HG03521 (cell line): ENCODE data around the gene PCDHGA3.
"Not testable (repeated sequence)": the region's sequence is repeated elsewhere in the genome, so short reads cannot be mapped to it uniquely, and the experiment has no call there.

Source experiments
- ATAC-seq: cut with Tn5 transposase; IDR thresholded peaks from one replicate; pipeline ENCODE4 v1.9.1; 2021; ENCODE audit warnings: mild to moderate bottlenecking, moderate library complexity; ENCODE audit not compliant: unreplicated experiment

Gene PCDHGA3

DNA sequence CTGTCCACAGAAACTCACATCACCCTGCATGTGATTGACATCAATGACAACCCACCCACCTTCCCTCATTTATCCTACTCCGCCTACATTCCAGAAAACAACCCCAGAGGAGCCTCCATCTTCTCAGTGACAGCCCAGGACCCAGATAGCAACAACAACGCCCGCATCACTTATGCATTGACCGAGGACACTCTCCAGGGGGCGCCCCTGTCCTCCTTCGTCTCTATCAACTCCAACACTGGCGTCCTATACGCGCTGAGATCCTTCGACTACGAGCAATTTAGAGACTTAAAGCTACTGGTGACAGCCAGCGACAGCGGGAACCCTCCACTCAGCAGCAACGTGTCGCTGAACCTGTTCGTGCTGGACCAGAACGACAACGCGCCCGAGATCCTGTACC lies 1.7 kb downstream of the PCDHGA3 start:
- ATAC-seq = no peak

DNA sequence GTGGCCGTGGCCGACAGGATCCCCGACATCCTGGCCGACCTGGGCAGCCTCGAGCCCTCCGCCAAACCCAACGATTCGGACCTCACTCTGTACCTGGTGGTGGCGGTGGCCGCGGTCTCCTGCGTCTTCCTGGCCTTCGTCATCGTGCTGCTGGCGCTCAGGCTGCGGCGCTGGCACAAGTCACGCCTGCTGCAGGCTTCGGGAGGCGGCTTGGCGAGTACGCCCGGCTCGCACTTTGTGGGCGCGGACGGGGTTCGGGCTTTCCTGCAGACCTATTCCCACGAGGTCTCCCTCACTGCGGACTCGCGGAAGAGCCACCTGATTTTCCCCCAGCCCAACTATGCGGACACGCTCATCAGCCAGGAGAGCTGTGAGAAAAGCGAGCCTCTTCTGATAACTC lies 2.4 kb downstream of the PCDHGA3 start:
- not testable (repeated sequence) for ATAC-seq

DNA sequence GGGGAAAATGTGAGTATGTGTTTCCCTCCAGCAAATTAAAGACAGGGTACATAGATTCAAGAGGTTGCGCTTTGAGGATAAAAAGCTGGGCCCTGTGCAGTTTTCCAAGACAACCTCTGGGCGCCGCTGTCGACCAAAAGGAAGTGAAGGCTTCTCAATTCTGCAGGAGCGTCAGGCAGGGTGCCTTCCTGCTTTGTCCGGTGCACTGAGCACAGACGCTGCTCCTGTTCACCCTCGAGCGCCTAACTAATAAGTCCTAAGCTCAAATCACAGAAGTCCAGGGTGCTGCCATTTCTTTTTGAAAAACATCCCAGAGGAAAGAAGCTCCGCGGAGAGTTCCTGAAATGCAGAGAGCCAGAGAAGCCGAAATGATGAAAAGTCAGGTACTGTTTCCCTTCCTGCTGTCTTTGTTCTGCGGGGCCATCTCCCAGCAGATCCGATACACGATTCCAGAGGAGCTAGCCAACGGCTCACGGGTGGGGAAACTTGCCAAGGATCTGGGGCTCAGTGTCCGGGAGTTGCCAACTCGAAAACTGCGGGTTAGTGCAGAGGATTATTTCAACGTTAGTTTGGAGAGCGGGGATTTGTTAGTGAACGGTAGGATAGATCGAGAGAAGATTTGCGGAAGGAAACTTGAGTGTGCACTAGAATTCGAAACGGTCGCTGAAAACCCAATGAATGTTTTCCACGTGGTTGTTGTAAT lies 6.4 kb downstream of the PCDHGA3 start, which contains the start of gene PCDHGB1:
Gene PCDHGB1, plus strand, starts transcription at position 183 of the 703 bp plus-strand sequence. Its CDS starts 162 bp downstream, at position 345.
- ATAC-seq = peak; percentile 88

DNA sequence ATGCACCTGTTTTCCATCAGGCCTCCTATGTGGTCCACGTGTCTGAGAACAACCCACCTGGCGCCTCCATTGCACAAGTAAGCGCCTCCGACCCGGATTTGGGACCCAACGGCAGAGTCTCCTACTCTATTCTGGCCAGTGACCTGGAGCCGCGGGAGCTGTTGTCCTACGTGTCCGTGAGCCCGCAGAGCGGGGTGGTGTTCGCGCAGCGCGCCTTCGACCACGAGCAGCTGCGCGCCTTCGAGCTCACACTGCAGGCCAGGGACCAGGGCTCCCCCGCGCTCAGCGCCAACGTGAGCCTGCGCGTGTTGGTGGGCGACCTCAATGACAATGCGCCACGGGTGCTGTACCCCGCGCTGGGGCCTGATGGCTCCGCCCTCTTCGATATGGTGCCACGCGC lies 8.0 kb downstream of the PCDHGA3 start:
- no peak for ATAC-seq

DNA sequence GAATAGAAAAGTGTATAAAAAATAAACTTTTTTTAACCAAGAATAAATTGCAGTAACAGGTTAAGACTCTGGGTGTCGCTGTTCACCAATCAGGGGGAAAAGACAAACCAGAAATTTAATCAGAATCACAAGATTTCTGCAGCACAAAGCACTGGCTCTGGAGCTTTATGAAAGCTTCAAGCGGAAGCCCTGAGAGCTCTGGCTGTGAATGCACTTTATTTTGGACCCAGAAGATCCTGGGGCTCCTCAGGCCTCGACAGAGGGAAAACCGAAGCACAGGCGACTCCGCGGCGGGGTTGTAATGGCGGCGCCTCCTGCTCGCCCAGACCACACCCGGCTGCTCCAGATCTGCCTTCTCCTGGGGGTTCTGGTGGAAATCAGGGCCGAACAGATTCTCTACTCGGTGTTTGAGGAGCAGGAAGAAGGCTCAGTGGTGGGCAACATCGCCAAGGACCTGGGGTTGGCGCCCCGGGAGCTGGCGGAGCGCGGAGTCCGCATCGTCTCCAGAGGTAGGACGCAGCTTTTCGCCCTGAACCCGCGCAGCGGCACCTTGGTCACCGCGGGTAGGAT lies 11.4 kb downstream of the PCDHGA3 start, which contains the start of gene PCDHGA4:
Gene PCDHGA4, plus strand, starts transcription at position 122 of the 570 bp plus-strand sequence. Its CDS starts 87 bp downstream, at position 209.
- ATAC-seq = no peak

DNA sequence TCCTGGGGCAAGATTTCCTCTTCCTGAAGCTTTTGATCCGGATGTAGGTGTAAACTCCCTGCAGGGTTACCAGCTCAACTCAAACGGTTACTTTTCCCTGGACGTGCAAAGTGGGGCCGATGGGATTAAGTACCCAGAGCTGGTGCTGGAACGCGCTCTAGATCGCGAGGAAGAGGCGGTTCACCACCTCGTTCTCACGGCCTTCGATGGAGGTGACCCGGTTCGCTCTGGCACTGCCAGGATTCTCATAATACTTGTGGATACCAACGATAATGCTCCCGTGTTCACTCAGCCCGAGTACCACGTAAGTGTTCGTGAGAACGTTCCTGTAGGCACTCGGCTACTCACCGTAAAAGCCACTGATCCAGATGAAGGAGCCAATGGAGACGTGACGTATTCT lies 12.0 kb downstream of the PCDHGA3 start:
- ATAC-seq = no peak

DNA sequence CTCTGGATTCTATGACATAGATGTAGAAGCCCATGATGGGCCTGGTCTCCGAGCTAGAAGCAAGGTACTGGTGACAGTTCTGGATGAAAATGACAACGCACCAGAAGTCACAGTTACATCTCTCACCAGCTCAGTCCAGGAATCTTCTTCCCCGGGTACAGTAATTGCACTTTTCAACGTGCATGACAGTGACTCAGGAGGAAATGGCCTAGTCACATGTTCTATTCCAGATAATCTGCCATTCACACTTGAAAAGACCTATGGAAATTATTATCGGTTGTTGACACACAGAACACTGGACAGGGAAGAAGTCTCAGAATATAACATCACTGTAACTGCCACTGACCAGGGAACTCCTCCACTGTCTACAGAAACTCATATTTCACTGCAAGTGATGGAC lies 12.5 kb downstream of the PCDHGA3 start:
- ATAC-seq = no peak

DNA sequence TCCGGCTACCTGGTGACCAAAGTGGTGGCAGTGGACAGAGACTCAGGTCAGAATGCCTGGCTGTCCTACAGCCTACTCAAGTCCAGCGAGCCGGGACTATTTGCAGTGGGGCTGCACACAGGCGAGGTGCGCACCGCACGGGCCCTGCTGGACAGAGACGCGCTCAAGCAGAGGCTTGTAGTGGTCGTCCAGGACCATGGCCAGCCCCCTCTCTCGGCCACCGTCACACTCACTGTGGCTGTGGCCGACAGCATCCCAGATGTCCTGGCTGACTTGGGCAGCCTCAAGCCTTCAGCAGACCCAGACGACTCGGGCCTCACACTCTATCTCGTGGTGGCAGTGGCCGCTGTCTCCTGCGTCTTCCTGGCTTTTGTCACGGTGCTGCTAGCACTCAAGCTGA lies 13.3 kb downstream of the PCDHGA3 start:
- ATAC-seq = no peak

DNA sequence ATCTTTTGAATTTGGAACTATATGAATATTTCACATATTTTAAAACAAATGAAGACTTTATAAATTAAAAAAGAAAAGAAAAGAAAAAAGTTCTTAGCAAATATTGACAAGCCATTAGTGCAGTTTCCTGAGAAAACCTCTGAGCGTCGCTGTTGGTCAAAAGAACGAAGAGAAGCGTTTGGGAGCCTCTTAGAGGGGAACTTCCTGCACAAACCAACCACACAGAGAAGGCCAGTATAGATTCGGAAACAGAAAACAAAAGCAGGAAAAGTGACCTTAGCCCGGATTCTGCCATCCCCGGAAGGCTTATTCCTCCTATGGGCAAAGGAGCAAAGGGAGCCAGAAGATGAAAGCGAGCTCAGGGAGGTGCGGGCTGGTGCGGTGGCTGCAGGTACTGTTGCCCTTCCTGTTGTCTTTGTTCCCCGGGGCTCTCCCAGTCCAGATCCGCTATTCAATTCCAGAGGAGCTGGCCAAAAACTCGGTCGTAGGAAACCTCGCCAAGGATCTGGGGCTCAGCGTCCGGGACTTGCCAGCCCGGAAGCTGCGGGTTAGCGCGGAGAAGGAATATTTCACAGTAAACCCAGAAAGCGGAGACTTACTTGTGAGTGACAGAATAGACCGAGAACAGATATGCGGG lies 16.3 kb downstream of the PCDHGA3 start, which contains the start of gene PCDHGB2:
Gene PCDHGB2, plus strand, starts transcription at position 205 of the 637 bp plus-strand sequence. Its CDS starts 142 bp downstream, at position 347.
- no peak for ATAC-seq

DNA sequence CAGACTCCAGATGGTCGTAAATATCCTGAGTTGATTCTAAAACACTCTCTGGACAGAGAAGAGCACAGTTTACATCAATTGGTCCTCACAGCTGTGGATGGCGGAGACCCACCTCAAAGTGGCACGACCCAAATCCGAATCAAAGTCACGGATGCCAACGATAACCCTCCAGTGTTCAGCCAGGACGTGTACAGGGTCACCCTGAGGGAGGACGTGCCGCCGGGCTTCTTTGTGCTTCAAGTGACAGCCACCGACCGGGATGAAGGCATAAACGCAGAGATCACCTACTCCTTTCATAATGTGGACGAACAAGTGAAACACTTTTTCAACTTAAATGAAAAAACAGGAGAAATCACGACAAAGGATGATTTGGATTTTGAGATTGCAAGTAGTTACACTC lies 17.1 kb downstream of the PCDHGA3 start:
- ATAC-seq = no peak

DNA sequence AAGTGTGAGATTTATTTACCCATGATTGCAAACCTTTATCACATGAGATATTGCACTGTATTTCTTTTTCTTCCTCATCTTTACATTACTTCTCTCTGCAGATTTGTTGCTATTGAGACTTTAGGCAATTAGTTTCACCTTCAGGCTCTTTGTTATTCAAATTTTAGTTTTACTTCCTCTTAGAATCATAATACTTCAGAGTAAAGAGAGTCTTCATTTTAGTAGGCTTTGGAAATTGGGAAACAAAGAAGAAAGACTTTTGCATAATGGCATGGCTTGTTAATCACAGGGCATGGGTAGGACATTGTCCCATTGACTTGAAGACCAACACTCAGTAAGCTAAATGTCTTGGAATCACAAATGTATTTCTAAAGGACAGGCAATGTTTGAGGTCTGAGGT lies 19.1 kb downstream of the PCDHGA3 start:
- no peak for ATAC-seq

DNA sequence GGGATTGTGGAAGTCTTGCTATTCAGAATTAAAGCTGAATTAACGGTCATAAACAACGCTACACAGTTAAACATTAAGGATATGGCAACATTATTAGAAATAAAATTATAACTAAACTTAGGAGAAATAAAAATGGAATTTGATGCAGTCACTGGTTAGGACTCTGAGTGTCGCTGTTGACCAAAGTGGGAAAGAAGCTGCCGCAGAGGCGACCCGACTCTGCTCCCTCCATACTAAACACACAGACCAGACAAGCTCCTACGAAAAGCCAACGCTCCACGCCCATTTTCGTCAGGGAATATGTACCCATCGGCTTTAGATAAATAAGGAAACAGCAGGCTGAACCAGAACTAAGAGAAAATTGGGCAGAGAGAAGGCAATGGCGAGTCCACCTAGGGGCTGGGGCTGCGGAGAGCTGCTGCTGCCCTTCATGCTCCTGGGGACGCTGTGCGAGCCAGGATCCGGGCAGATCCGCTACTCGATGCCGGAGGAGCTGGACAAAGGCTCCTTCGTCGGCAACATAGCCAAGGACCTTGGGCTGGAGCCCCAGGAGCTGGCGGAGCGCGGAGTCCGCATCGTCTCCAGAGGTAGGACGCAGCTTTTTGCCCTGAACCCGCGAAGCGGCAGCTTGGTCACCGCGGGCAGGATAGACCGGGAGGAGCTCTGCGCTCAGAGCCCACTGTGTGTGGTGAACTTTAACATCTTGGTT lies 20.5 kb downstream of the PCDHGA3 start, which contains the start of gene PCDHGA5:
Gene PCDHGA5, plus strand, starts transcription at position 211 of the 709 bp plus-strand sequence. Its CDS starts 169 bp downstream, at position 380.
- no peak for ATAC-seq

DNA sequence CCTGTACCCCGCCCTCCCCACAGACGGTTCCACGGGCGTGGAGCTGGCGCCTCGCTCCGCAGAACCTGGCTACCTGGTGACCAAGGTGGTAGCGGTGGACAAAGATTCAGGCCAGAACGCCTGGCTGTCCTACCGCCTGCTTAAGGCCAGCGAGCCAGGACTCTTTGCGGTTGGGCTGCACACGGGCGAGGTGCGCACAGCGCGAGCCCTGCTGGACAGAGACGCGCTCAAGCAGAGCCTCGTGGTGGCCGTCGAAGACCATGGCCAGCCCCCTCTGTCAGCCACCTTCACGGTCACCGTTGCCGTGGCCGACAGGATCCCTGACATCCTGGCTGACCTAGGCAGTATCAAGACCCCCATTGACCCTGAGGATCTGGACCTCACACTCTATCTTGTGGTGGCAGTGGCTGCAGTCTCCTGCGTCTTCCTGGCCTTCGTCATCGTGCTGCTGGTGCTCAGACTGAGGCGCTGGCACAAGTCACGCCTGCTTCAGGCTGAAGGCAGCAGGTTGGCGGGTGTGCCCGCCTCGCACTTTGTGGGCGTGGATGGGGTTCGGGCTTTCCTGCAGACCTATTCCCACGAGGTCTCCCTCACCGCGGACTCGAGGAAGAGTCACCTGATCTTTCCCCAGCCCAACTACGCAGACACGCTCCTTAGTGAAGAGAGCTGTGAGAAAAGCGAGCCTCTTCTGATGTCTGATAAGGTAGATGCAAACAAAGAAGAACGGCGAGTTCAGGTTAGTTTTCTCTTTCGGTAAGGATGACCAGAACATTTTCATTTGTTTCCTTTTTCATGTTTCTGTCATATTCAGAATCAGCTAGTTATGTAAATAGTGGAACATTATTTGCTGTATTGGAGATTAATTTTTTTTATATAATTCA lies 22.6 kb downstream of the PCDHGA3 start:
- ATAC-seq = no peak

DNA sequence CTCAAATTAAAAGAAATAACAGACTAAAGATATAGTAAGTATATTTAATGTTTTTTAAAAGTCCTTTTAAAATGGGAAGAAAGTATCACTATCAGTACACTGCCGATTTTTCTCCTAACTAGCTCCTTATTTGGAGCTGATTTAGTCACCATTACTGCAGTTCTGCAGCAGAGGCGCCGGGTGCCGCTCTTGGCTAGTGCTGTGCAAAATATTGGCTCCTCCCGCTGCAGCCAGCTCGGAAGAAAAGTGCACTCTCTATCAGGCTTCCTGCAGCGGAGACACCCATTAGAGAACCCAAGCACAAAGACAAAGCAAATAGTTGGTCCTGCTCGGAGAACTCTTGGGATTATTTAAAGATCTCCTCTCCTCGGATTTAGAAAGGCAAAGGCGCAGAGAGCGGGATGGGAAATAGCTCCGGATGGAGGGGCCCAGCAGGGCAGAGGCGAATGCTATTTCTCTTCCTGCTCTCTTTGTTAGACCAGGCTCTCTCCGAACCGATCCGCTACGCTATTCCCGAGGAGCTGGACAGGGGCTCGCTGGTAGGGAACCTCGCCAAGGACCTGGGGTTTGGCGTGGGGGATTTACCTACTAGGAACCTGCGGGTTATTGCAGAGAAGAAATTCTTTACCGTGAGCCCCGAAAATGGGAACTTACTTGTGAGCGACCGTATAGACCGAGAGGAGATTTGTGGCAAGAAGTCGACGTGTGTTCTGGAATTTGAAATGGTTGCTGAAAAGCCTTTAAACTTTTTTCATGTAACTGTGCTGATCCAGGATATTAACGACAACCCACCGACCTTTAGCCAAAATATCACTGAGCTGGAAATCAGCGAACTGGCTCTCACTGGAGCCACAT lies 26.6 kb downstream of the PCDHGA3 start, which contains the start of gene PCDHGB3:
Gene PCDHGB3, plus strand, starts transcription at position 249 of the 855 bp plus-strand sequence. Its CDS starts 153 bp downstream, at position 402.
- peak; percentile 67 for ATAC-seq

DNA sequence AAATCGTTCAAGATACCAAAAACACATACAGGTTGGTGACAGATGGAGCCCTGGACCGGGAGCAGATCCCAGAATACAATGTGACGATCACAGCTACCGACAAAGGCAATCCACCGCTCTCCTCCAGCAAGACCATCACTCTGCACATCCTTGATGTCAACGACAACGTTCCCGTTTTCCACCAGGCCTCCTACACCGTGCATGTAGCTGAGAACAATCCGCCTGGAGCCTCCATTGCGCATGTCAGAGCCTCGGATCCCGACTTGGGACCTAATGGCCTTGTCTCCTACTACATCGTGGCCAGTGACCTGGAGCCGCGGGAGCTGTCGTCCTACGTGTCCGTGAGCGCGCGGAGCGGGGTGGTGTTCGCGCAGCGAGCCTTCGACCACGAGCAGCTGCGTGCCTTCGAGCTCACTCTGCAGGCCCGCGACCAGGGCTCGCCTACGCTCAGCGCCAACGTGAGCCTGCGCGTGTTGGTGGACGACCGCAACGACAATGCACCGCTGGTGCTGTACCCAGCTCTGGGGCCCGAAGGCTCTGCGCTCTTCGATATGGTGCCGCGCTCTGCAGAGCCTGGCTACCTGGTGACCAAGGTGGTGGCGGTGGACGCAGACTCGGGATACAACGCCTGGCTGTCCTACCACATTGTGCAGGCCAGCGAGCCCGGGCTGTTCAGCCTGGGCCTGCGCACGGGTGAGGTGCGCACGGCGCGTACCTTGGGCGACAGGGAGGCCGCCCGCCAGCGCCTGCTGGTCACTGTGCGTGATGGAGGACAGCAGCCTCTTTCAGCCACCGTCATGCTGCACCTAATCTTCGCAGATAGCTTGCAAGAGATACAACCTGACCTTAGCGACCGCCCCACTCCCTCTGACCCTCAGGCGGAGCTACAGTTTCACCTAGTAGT lies 28.2 kb downstream of the PCDHGA3 start:
- no peak for ATAC-seq

DNA sequence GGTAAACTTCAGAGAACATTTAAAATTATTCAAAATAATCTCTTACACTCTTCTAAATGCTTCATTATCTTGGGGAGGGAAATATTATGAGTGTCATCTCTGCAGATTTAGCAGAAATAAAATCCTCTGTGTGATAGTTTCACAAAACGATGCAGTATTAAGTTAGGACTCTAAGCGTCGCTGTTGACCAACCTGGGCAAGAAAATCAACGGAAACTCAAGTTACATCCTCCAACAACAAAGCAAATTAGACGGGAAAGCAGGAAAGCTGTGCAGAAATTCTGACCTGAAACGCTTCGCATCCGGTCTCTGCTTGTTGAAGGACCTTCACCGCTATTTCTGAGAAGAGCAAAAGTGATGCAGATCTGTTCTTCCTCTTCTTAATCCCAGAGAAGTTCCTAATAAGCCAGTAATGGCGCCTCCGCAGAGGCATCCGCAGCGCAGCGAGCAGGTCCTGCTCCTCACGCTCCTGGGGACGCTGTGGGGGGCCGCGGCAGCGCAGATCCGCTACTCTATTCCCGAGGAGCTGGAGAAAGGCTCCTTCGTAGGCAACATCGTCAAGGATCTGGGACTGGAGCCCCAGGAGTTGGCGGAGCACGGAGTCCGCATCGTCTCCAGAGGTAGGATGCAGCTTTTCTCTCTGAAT lies 30.2 kb downstream of the PCDHGA3 start, which contains the start of gene PCDHGA6:
Gene PCDHGA6, plus strand, starts transcription at position 219 of the 645 bp plus-strand sequence. Its CDS starts 193 bp downstream, at position 412.
- ATAC-seq = no peak

DNA sequence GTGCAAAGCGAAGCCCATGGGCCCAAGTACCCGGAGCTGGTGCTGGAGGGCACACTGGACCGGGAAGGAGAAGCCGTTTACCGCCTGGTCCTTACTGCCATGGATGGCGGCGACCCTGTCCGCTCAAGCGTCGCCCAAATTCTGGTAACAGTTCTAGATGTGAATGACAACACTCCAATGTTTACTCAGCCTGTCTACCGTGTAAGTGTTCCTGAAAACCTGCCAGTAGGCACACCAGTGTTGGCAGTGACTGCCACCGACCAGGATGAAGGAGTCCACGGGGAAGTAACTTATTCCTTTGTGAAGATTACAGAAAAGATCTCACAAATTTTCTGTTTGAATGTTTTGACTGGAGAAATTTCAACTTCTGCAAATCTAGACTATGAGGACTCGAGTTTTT lies 31.0 kb downstream of the PCDHGA3 start:
- no peak for ATAC-seq
